Measurements from ENCODE around the gene ZFAND2B. TPM values are rescaled to one million over a fixed set of nuclear protein-coding genes. Genes with fewer than 3 reads are reported as not detected.
"Not testable (repeated sequence)": the region's sequence is repeated elsewhere in the genome, so short reads cannot be mapped to it uniquely, and the experiment has no call there.

The ZFAND2B gene
- total RNA-seq, 1 donor from 2014 or later, result 52.6 TPM

DNA sequence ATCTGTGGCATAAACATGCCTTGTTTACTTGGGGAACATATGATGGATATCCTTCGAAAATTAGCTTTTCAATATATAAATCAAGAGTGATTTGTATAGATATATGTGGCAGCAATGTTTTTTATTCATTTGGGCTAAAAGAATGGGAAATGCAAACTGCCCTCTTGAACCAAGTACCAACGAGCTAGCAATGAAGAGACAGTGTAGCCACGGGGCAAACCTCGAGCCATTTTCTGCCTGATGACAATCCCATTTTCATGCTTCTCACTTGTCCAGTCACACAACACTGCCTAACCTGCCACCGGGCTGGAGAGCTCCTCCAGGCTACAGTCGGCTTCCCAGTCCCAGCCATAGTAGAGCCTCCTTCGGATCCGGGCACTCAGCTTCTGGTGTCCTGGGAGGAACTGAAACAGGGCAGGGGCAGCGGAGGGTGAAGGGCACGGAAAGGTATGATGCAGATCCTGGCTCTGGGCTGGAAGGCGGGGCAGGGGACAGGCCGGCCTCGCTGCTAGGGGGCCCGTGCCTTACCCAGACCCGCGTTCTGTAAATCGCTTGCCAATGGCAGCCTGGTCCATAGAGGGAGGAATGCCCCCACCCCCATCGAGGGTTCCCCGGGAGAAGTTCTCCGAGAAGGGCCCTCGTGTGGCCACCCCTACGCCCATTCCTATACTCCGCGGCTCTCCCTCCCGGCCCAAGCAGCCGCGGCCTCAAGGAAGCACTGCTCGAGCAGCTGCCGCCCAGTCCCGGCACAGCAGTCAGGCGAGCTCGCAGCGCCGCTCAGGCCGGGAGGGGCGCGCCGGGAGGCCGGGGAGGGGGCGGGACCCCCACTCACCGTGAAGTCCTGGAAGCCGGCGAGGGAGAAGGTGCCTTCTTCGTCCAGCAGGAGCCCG, 30.4 kb upstream of the ZFAND2B start:
- DNase-seq (ENCODE audit: low spot score), result peak; percentile 23

DNA sequence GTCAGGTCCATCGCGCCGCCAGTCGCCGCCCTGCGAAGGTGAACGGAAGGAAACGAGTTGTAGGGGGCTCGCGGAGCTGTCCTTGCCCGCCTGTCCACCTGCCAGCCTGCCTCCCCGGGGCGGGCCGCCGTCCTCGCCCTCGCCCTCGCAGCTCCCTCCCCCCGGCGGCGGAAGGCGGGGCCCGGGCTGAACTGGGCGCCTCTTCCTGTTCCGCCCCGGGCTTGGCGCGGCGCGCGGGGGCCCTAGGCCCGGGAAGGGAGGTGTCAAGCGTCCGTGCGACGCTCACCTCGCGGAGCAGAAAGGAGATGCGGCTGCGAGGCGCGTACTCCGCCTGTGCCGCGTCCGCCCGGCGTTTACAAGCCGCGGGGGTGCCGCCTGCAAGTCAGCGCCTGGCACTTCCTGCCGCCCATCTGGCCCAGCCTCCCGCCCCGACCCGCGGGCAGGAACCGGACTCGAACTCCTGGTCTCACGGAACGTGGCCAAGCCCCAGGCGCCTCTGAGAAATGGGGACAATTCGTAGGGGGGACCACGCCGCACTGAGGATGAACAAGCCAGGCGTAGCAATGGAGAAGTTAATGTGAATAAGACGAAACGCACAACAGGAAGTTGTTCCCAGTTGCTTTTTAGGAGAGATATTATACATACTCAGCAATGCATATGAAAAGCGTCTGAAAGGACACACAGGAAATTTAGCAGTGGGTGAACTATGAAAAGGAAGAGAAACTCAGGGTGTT, 29.6 kb upstream of the ZFAND2B start, which contains the start of gene CNPPD1:
Gene CNPPD1, minus strand, starts transcription at position 108 of the 734 bp plus-strand sequence. Its CDS starts 97 bp downstream, at position 11.
- peak; percentile 87 for DNase-seq (ENCODE audit: low spot score)

DNA sequence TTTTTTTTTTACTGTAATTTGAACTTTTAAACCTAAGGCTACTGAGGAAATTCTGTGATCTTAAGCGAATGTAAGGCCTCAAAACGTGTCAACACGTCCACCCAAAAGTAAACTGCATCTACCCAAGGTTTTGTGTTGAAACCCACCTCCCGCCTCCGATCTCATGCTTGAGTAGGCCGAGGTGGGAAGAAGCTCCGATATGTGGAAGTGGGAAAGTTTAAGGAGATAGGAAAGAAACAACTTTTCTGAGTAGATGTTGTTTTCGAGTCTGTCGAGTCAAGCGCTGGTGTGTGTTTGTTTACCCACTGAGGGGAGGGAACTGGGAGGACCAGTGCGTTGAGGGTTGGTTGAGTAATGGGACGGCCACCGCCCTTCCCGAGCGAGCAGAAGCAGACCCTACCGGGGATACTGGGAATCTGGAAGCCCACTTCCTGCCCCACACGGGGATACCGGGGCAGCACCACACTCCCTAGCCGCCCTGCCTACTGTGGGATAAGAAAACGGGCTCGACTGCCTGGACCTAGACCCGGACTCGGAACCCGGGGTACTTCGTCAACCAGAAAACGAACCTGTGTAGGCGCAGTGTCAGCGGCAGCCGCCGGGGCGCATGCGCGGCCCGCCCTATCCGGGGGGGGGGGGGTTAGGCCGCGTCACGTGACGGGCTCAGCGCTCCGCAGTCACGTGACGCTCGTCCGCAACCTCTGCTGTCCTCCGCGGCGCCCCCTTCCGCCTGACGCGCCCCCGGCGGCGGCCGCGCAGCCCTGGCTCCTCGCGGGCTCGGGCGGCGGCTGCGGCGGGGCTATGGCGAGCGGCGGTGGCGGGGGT, 28.8 kb upstream of the ZFAND2B start, which contains the start of gene RETREG2:
Gene RETREG2, plus strand, starts transcription at position 724 of the 825 bp plus-strand sequence. Its CDS starts 78 bp downstream, at position 802.
- peak; percentile 89 for DNase-seq (ENCODE audit: low spot score)

DNA sequence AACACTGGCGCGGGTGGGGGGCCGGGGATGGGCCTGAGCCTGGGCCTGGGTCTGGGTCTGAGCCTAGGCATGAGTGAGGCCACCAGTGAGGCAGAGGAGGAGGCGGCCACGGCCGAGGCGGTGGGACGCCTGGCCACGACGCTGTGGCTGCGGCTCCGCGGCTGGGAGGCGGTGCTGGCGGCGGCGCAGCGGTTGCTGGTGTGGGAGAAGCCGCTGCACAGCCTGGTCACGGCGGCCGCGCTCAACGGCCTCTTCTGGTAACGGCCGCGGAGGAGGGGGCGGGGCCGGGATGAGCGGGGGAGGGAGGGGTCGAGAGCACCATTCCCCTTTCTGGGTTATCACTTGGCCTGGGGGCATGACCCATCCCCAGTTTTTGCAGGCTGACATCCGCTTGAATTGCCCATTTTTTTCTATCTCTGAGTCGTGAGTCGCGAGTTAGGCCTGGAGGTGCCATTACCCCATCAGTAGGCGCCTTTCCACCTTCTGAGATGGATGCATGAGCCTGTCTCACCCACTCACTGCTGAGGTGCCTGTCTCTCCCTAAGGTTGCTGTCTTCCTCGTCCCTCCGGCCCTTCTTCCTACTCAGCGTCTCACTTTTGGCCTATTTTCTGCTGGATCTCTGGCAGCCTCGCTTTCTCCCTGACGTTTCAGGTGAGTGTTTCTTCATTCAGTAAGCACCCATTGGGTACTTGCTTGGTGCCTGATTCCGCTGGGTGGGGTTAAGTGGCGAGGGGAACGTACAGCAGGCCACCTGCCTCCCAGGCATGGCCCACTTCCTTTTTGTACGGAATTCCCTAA, 28.0 kb upstream of the ZFAND2B start:
- peak; percentile 29 for DNase-seq (ENCODE audit: low spot score)

DNA sequence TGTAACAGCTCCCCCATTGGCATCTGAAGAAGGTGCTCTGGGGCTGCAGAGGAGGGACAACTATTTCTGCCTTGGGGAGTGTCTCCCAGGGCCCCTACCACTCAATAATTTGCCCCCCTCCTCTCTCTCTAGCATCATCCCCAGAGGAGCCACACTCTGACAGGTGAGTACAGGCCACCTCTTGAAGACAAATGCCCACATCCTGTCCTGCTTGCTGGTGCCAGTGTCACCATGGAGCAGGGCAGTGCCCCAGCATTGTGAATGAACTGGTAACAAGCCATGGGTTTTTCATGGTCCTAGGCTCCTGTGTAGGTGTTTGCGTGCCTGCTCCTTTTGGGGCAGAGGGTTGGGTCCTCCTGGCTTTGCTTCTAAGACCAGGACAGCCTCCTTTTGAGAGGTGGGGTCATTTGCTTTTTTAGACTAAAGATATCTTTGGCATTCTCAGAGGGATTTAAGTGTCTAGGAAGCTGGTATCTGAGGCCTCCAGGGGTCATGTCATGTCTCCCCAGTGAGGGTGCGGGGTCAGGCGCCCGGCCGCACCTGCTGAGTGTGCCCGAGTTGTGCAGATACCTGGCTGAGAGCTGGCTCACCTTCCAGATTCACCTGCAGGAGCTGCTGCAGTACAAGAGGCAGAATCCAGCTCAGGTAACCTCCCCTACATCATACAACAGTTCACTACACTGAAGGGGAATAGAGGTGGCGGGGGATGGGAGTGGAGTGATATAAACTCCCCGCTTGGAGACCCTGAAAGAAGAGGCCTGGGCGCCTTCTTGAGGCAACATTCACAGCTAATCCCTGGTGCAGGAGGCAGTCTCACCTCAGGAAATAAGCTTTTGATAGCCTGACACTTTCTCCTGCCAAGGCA, 26.7 kb upstream of the ZFAND2B start:
- DNase-seq (ENCODE audit: low spot score), result no peak

DNA sequence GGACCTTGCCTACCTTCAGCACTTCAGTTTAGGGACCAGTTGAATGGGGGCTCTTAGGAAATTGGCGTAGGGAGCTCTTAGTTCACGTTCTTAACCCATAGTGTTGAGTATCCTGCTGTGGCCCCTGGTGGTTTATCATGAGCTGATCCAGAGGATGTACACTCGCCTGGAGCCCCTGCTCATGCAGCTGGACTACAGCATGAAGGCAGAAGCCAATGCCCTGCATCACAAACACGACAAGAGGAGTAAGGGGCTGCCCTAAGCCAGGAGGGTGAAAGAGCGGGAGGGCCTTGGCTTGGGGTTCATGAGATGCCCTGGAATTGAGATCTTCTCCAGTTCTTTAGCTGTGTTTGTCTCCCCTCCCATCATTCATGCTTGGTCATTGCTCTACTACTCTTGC, 25.6 kb upstream of the ZFAND2B start:
- DNase-seq (ENCODE audit: low spot score), result no peak

DNA sequence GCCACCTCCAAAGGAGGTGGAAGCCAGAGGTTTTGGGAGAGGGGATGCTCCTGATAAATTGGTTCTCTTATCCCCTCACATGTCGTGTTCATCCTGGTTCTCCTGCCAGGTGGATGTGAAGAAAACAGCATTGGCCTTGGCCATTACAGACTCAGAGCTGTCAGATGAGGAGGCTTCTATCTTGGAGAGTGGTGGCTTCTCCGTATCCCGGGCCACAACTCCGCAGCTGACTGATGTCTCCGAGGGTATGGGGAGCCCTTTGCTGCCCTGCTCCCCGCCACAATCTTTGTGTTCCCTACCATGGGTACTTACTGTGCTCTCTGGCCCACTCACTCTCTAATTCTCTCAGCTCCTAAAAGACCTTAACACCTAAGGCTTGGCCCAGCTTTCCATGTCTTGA, 25.1 kb upstream of the ZFAND2B start:
- DNase-seq (ENCODE audit: low spot score), result no peak

DNA sequence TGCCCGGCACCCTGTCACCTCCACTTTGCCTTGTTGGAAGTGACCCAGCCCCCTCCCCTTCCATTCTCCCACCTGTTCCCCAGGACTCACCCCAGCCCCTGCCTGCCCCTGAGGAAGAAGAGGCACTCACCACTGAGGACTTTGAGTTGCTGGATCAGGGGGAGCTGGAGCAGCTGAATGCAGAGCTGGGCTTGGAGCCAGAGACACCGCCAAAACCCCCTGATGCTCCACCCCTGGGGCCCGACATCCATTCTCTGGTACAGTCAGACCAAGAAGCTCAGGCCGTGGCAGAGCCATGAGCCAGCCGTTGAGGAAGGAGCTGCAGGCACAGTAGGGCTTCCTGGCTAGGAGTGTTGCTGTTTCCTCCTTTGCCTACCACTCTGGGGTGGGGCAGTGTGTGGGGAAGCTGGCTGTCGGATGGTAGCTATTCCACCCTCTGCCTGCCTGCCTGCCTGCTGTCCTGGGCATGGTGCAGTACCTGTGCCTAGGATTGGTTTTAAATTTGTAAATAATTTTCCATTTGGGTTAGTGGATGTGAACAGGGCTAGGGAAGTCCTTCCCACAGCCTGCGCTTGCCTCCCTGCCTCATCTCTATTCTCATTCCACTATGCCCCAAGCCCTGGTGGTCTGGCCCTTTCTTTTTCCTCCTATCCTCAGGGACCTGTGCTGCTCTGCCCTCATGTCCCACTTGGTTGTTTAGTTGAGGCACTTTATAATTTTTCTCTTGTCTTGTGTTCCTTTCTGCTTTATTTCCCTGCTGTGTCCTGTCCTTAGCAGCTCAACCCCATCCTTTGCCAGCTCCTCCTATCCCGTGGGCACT, 24.0 kb upstream of the ZFAND2B start:
- no peak for DNase-seq (ENCODE audit: low spot score)

DNA sequence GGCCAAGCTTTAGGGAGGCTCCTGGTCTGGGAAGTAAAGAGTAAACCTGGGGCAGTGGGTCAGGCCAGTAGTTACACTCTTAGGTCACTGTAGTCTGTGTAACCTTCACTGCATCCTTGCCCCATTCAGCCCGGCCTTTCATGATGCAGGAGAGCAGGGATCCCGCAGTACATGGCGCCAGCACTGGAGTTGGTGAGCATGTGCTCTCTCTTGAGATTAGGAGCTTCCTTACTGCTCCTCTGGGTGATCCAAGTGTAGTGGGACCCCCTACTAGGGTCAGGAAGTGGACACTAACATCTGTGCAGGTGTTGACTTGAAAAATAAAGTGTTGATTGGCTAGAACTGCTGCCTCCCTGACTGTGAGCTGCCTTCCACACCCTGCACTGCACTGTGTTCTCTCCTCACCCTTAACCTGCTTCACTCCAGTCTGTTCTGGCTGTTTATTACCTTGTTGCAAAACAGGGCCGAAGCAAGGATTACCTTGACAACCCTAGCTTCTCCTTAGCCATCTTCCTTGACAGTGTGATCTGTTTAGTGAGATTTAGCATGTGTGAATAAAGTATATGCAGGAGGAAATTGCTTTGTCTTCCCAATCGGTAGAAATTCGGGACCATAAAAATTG, 23.3 kb upstream of the ZFAND2B start:
- DNase-seq (ENCODE audit: low spot score), result no peak

DNA sequence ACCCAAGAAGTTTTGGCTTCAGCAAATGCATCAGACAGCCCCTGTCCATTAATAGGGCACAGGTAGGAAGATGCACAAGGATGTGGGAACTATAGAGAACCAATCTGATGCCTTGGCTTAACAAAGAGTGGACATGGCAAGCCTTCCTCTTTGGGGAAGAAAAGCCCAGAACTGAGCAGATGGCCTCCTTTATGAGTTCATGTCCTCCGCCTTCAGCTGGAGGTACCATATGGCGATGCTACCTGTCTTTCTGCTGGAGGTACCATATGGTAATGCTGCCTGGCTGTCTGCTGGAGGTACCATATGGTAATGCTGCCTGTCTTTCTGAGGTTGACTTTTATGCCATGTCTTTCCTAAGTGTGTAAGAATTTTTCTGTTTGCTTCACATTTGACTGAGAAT, 22.5 kb upstream of the ZFAND2B start:
- no peak for DNase-seq (ENCODE audit: low spot score)

DNA sequence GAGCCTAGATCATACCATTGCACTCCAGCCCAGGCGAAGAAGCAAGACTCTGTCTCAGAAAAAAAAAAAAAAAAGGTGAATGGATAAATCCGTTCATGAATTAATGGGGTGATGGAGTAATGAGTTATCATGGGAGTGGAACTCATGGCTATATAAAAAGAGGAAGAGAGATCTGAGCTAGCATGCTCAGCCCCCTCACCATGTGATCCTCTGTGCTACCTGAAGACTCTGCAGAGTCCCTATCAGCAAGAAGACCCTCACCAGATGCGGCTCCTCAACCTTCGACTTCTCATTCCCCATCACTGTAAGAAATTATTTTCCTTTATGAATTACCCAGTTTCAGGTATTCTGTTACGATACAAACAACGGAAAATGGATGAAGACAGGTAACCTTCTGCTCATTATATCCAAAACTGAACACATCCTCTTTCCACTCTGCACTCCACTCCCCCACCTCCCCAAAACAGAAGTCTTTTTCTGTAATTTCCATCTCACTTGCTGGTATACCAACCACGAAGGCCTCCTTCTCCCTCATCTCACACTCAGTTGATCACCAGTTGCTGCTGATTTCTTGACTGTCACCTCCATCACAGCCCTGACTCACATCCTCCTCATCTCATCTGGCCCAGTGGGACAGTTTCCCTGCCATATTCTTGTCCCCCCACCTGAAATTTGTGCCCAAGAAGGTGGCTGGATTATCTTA, 19.7 kb upstream of the ZFAND2B start:
- DNase-seq (ENCODE audit: low spot score), result no peak

DNA sequence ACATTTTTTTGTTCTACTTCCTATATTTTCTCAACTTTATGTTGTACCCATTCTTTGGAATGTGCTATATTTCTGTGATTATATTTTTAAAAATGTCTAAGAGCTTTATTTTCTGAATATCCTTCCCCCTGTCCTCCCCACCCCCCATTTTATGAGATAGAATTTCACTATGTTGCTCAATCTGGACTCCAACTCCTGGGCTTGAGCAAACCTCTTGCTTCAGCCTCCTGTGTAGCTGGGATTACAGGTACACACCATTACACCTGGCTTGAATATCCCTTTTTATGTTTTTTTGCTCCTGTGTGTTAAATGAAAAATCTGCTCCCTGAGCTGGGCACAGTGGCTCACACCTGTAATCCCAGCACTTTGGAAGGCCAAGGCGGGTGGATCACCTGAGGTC, 9.2 kb upstream of the ZFAND2B start:
- no peak for DNase-seq (ENCODE audit: low spot score)

DNA sequence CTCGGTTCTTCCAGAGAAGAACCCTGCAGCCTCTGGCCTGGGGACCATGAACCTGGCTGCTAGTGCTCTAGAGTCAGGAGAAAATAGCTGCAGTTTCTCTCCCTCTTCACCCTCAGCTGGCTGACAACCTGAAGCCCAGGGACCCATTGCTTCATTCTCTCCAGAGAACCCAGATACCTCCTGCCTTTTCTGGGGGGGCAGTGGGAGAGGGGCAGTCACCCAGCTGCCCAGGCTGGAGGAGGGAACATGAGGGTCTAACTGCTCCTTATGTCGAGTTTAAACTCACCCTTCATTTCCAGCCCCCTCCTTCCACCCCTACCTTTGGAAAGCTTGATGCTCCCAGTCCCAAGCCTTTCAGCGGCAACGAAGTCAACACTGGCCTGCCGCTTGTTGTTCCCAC, 7.6 kb upstream of the ZFAND2B start:
- DNase-seq (ENCODE audit: low spot score), result no peak

DNA sequence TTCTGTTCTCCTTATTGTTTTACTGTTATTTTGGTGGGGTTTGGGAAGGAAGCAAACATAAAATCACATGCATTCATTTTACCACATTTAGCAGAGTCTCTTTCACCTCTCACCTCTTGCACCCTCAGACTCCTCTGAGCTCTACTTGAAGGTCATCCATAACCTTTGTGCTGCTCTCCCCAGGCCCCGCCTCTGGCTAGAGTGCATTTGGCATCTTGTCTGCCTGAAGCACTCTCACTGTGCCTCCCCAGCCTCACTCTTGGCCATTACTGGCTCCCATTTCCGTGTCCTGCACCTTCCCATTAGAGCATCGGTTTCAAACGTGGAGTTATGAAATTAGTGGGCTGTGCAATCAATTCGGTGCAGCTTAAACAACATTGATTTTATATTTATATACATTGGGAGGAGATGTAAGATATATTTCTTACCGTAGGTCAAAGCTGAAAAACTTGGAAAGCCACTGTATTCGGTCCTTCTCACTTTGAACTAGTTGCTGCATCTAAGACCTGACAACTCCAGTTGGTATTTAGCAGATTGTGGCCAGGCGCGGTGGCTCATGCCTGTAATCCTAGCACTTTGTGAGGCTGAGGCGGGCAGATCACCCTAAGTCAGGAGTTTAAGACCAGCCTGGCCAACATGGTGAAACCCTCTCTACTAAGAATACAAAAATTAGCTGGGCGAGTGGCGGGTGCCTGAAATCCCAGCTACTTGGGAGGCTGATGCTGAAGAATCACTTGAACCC, 6.9 kb upstream of the ZFAND2B start:
- DNase-seq (ENCODE audit: low spot score), result no peak

DNA sequence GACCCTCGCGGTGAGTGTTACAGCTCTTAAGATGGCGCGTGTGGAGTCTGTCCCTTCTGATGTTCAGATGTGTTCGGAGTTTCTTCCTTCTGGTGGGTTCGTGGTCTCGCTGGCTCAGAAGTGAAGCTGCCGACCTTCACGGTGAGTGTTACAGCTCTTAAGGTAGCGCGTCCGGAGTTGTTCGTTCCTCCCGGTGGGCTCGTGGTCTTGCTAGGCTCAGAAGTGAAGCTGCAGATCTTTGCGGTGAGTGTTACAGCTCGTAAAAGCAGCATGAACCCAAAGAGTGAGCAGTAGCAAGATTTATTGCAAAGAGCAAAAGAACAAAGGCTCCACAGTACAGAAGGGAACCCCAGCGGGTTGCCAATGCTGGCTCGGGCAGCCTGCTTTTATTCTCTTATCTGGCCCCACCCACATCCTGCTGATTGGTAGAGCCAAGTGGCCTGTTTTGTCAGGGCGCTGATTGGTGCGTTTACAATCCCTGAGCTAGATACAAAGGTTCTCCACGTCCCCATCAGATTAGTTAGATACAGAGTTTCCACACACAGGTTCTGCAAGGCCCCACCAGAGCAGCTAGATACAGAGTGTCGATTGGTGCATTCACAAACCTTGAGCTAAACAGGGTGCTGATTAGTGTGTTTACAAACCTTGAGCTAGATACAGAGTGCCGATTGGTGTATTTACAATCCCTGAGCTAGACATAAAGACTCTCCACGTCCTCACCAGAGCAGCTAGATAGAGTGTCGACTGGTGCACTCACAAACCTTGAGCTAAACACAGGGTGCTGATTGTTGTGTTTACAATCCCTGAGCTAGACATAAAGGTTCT, 5.9 kb upstream of the ZFAND2B start:
- not testable (repeated sequence) for DNase-seq (ENCODE audit: low spot score)

DNA sequence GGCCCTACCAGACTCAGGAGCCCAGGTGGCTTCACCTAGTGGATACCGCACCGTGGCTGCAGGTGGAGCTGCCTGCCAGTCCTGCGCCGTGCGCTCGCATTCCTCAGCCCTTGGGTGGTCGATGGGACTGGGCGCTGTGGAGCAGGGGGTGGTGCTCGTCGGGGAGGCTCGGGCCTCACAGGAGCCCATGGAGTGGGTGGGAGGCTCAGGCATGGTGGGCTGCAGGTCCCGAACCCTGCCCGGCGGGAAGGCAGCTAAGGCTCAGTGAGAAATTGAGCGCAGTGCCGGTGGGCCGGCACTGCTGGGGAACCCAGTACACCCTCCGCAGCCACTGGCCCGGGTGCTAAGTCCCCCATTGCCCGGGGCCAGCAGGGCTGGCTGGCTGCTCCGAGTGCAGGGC, 5.3 kb upstream of the ZFAND2B start:
- DNase-seq (ENCODE audit: low spot score), result not testable (repeated sequence)
